HG03439 (cell line): ENCODE data around the gene TXLNA.

Source experiments
- ATAC-seq: cut with Tn5 transposase; IDR thresholded peaks from one replicate; pipeline ENCODE4 v1.9.1; 2021; ENCODE audit warnings: mild to moderate bottlenecking, moderate library complexity; ENCODE audit not compliant: unreplicated experiment

Gene TXLNA

DNA sequence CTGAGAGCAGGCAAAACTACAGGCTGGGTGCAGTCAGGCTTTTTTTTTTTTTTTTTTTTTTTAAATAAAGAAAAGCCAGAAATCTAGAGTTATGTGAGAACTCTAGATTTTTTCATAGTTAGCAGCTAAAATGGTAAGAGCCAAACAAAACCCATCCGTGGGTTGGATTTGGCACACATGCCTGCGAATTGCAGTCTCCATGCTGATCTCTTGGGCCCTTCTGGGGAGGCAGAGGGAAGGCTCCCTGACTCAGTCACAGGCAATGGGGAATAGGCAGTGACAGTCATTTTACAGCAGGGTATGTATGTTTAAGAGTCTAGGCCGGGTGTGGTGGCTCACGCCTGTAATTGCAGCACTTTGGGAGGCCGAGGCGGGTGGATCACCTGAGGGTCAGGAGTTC is 2.6 kb downstream of the TXLNA start:
- no peak for ATAC-seq

DNA sequence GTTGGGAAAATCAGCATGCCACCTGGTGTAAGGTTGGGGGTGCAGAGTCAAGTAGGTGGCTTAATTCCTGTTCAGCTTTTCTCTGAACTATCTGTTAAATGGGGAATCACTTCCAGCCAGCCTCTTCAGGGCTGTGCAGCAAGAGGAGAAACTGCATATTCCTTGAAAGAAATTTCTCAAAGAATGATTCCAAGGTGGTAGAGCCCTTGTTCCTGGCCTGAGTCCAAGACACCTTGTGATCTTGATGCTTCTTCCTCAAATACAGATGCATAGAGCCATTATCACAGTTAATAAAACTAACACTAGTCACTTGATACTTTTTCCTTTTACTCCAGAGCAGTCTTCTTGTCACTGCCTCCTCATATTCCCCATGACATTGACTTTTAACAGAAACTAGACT is 5.2 kb downstream of the TXLNA start:
- no peak for ATAC-seq

DNA sequence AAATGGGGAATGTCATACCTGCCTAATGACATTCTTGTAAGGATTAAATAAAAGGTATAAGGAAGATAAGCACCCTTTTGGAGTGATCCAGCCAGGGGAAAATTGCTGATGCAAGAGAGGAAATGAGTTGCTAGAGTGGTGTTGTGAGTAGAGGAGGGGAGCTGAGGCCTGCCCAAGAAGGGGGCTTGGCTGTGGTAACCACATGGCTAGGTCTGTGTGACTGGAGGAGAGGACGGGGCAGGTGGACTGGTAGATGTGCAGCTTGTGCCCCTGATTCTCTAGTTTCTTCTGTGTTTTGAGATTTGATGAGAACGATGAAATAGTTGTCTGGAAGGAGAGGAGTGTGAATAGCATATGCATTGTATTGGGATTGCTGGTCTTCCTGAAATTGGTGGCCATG is 6.6 kb downstream of the TXLNA start:
- ATAC-seq: no peak

DNA sequence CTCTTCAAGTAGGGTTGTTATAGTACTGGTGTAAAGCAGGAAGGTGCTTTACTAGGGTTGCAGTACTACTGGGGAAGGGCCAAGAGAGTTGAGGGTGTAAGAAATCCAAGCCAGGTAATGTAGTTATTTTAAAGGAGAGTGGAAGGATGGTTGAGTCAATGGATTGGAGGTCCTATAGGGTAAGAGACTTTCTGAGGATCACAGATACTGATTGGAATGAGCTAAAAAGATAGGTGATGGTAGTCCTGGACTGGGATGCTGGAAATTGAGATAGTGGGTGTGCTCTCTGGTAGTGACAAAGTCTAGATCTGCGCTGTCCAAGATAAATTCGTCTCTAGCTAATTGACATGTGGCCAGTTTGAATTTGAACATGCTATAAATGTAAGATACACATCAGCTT is 7.0 kb downstream of the TXLNA start:
- ATAC-seq: no peak

DNA sequence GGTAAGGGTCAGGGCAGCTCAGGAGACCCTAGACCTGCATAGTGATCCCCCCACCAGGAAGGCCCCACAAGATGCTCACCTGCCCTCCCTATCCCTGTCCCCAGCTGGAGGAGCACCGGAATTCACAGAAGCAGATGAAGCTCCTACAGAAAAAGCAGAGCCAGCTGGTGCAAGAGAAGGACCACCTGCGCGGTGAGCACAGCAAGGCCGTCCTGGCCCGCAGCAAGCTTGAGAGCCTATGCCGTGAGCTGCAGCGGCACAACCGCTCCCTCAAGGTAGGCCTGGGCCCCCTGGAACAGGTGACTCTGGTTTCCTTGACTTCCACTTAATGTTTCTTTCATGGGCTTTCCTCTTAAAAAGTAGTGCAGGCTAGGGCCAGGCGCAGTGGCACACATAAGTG is 8.4 kb downstream of the TXLNA start:
- ATAC-seq: no peak

DNA sequence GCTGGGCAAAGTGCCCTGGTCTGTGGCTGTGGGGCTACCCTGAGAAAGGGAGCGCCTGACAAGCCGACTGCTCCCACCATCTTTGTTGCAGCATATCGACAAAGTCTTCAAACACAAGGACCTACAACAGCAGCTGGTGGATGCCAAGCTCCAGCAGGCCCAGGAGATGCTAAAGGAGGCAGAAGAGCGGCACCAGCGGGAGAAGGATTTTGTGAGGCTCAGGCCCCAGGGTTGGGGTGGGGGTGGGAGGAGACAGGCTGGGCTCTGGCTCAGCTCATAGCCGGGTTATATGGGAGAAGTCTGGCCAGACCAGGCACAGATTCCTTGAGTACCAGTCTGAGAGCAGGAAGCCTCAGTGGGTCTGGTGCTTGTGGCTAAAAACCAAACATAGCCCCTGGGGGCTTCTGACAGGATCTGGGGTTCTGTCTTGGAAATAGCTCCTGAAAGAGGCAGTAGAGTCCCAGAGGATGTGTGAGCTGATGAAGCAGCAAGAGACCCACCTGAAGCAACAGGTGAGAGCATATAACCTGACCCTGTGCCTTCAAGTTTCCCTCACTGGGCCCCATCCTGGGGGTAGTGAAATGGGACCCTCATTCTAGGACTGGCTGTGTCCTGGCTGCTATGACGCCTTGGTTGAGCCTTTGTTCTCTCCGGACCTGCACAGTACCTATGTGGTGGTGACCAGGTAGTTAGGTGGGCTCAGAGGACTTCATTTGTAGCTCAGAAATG is 12.9 kb downstream of the TXLNA start:
- no peak for ATAC-seq

DNA sequence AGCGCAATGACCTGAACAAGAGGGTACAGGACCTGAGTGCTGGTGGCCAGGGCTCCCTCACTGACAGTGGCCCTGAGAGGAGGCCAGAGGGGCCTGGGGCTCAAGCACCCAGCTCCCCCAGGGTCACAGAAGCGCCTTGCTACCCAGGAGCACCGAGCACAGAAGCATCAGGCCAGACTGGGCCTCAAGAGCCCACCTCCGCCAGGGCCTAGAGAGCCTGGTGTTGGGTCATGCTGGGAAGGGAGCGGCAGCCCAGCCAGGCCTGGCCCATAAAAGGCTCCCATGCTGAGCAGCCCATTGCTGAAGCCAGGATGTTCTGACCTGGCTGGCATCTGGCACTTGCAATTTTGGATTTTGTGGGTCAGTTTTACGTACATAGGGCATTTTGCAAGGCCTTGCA is 15.5 kb downstream of the TXLNA start:
- no peak for ATAC-seq

DNA sequence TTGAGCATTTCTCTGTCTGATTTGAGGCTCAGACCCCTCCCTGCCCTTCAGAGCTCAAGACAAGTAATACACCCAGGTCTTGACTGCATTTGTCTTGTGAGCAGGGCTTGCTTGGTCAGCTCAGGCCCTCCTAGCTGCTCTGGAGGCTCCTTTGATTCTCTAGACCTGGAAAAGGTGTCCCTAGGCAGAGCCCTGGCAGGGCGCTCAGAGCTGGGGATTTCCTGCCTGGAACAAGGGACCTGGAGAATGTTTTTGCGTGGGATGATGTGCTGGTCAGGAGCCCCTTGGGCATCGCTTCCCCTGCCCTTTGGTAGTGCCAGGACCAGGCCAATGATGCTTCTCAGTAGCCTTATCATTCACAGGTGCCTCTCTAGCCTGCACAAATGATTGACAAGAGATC is 16.1 kb downstream of the TXLNA start:
- no peak for ATAC-seq

DNA sequence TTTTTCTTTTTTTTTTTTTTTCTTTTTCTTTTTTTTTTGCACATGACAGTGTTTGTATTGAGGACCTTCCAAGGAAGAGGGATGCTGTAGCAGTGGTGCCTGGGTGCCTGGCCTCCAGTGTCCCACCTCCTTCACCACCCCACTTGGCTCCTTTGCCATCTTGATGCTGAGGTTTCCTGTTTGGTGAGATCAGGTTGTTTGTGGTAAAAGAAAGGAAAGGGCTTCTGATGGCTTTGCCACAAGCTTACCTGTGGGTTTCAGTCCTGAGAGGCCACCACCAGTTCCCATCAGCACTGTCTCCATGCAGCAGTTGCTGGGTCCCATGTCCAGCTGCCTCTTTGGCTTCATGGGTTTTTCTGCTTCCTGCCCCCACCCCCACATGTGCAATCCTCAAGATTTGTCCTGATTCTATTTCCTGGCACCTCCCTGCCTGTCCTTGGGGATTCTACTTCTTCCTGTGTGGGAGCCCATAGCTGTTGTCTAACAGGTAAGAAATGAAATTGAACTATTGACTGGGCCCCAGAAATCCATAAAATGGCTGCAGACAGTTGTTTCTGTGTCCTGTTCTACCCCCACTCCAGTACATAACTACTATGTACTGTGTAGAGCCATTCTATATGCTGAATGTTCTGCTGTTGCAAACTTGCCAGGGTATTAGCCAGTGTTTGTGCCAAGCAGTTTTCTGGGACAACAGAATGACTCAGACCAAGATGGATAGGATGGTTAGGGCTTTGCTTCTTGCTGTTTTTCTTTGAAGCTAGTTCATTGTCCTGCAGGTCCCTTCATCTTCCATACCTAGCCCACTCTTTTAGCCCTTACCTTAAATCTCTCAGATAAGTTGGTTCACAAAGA is 16.7 kb downstream of the TXLNA start:
- ATAC-seq: no peak

DNA sequence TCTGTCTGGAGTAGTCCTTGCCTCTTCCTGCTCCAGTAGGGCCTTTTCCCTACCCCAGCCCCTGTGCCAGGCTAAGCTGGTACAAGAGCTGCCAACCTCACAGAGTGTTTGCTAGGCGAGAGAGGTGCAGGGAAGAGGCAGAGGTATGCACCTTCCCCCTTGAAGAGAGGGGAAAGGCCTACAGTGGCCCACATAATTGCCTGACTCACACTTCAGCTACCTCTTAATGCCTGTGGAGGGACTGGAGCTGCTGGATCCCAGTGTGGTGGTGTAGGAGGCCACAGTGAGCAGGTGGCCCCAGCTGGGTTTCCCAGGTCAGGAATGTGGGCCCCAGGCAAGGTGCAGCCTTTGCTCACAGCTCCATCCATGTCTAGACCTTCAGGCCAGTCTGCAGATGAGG is 17.6 kb downstream of the TXLNA start:
- no peak for ATAC-seq

DNA sequence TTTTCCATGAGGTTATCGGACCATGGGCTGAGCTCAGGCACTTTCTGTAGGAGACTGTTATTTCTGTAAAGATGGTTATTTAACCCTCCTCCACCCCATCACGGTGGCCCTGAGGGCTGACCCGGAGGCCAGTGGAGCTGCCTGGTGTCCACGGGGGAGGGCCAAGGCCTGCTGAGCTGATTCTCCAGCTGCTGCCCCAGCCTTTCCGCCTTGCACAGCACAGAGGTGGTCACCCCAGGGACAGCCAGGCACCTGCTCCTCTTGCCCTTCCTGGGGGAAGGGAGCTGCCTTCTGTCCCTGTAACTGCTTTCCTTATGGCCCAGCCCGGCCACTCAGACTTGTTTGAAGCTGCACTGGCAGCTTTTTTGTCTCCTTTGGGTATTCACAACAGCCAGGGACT is 18.4 kb downstream of the TXLNA start:
- no peak for ATAC-seq

DNA sequence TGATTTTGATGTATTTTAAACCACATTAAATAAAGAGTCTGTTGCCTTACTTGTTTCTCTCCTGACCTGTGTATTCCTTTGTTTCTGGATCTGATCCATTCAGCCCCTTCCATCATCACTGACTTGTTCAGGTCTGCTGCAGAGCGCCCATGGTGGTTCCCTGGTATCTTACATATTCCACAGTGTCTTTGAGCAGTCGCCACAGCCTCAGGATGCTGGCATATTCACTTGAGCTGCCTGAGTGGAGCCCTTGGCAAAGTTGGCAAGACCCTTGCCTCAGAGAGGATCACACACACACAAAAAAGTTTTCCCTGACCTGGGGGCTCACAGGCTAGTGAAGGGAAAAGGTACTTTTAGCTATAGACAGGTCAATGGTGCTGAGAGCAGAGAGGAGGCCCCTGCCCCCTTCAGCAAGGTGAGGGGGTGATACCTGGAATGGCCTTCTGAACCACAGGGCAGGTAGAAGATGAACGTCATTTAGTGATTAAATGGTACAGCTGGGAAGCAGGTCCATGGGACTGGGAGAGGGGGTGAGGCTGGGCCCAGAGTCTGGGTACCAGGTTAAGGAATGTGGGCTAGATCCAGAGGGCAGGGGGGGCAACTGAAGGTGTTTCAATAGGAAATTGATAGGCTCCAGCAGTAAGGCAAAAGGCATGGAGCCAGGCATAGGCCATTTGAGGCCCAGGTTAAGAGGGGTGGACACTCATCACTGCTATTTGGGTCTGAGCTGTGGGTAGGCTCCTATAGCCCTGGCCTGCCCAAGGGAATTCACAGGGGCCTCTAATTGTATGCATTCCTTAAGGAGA is 19.0 kb downstream of the TXLNA start:
- no peak for ATAC-seq

DNA sequence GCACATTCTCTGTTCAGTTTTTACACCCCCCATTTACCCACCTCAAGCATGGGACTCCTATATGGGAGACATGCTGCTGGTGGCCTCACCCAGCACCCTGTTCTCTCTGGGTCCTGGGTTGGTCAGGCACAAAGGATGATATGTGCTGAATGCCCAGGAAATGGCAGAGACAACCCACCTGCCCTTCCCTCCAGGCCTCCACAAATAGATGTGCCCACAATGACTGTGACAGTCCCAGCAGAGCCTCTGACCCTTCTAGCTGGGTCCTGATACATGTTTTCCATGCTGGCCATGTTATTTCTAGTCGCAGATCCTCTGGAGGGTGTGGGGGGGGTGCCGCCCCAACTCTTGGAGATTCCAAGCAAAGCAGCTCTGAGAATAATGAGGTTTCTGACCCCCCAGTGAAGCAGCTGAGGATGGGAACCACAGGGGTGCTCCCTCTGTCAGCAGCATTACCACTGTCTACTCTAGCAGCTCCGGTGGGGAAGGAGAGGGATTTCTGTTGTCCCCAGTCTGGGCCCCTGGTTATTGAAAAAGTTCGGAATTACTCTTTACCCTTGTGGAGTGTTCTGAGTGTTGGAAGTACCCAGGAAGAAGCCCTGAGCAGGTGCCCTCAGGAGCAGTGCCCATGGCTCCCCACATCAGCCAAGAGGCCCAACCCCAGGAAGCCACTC is 19.7 kb downstream of the TXLNA start:
- ATAC-seq: no peak

DNA sequence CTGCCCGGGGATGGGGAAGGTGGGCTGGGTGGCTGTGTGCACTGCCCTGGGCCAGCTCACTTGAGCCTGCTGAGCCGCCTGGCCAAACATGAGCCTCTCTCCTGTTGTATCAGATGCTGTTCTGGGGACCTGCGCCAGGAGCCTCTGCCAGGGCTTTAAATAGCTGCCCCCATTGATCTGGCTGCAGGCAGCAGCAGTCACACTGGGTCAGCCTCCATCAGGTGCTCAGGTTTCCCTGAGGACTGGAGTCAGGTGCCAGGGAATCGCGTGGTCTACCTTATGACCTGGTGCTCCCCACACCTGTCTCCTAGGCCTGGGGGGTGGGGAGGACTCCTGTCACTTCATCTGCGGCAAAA is 20.2 kb downstream of the TXLNA start:
- ATAC-seq: no peak

DNA sequence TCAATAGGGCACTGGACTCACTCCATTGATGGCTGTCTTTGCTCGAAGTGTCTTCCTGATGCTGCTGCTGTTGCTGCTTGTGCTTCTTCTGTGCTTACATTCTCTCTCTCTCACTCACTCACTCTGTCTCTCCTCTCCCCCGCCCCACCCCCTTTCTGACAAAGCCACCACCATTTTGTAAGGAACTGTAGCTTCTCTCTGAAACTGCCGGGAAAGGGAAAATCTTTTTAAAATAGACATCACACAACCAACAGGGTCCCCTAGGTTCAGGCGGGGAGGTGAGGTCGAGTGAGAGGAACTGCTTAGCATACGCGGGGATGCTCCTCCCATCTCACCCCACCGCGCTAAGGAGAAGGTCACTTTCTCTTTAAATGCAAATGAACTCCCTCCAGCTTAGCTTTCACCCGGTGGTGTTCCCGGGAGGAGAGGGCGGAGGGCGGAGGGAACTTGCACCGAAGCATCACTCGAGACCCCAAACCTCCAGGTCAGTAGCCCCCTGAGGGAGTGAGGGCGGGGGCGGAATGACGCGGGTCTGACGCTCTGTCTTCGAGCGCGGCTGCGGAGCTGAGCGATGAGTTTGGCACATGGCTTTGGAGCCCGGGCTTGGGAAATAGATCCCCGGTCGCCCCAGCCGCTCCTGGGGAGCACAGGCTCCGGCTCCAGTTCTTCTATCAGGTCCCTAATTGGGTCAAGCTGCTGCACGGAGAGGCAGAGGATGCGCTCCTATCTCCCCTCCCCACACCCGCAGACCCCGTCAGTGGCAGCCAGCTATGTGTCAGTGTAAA is 20.9 kb downstream of the TXLNA start, which contains the start of gene CCDC28B:
CCDC28B (plus strand) TSS at position 370 of the 785 bp plus-strand sequence. CDS start 1,341 bp downstream, outside the sequence.
- no peak for ATAC-seq

DNA sequence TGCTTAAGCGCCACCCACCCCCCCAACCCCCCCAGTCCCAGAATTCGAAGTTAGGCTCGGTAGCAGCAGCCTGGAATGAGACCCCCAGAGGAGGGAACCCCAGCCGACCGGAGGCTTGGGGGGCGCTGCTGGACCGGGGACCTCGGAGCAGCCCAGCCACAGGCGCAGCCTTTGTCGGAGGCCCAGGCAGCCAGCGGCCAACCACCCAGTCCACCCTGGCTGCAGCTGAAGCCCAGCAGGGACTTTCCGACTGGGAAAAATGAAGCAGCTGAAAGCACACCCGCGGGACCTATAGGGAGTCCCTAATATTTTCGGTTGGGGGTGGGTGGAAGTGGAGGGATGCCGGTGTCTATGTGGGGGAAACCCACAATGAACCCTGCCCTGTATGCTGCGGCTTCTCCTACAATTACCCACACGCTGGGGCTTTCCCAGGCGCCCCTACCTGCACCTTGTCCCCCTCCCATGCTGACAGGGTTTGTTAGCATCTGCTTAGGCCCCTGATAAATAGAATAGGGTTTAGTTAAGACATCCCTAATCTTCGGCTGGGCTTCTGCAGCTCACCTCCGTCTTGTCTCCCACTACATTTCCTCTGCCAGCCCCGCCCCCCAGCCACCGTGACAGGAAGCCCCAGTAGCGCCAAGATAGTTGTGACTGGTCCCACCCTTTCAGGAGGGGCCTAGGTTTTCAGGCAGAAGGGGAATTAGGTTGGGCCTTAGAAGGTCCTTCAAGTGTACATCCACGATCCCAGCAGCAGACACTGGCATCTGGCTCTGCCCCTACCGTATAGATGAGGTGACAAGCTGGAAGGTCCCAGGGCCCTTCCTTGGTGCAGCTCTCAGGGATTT is 21.8 kb downstream of the TXLNA start:
- peak; percentile 36 for ATAC-seq

DNA sequence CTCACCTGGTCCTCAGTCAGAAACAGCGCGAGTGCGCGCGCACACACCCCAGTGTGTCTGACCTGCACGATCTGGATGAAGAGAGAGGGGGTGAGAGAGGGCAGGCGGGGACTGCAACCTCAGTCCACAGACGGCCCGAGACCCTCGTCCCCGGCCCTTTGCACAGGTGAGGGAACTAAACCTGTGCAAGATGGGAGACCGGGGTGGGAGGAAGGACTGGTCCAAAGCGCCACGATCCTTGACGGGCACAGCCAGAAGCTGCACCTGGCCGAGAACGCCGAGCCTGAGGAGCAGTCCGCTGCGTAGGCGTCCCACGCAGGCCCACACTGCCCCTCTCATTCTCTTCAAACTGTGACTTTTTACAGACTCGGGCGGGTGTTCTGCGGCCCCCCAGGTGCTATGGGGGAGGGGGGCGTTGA is 25.5 kb downstream of the TXLNA start:
- ATAC-seq: no peak

DNA sequence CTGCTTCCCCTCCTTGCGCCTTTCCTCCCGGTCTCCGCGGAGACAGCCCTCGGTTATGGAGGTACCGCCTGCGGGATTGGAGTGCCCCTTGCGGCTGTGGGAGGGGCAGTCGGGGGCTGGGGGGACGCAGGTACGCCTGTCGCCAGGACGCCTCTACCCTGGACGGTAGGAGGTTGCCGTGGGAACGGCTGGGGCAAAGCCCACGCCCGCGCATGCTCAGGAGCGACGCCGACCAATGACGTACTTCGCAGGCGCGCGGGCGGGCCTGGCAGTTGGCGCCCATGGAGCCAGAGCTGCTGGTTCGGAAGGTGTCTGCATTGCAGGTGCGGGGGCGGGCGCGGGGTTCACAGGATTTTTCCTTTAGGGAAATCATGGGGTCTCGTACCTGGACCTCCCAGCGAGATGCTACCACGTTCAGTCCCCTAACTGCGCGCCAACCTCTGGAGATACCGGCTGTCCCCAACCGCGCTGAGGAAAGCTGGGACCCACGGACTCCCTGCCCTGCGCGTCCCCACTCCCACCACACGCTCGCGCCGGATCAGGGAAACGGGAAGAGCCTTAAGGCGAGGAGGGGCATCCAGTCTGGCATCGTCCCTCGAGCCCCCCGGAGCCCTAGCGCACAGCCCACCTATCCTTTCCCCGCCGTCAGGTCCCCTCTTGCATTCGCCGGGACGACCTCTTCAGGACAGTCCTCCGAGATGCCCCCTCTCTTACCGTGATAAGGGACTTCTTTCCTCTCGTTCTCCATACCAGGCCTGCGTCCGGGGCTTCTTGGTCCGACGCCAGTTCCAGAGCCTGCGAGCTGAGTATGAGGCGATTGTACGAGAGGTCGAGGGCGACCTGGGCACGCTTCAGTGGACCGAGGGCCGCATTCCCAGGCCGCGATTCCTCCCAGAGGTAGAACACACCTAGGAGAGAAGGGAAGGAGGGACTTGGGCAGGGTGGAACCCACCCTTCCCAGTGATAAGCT is 26.2 kb downstream of the TXLNA start, which contains the start of gene IQCC:
IQCC (plus strand) TSS at position 271 of the 970 bp plus-strand sequence; CDS start at position 282, 11 bp downstream.
- no peak for ATAC-seq
